HG03342 (cell line): ENCODE results near the gene PTPA.
"Not testable (repeated sequence)": the region's sequence is repeated elsewhere in the genome, so short reads cannot be mapped to it uniquely, and the experiment has no call there.

Source experiments
- ATAC-seq: cut with Tn5 transposase; IDR thresholded peaks from one replicate; pipeline ENCODE4 v1.9.1; 2021; ENCODE audit warnings: mild to moderate bottlenecking, moderate library complexity; ENCODE audit not compliant: unreplicated experiment

PTPA gene

GRCh38 chr9:129108805-129109536 lies 2.2 kb upstream of the PTPA start:
- ATAC-seq = no peak

- no peak for ATAC-seq
These were observed 1.7 kb upstream of the PTPA start for GRCh38 chr9:129109537-129109903.

GRCh38 chr9:129109952-129110739 lies 1.1 kb upstream of the PTPA start:
- peak; percentile 12 for ATAC-seq

GRCh38 chr9:129111528-129112151 lies 425 bp downstream of the PTPA start:
- ATAC-seq = peak; percentile 24

GRCh38 chr9:129112526-129112925 lies 1.3 kb downstream of the PTPA start:
- ATAC-seq = not testable (repeated sequence)

- no peak for ATAC-seq
These were observed 2.6 kb downstream of the PTPA start for GRCh38 chr9:129113645-129114304.

GRCh38 chr9:129118799-129119198 lies 7.6 kb downstream of the PTPA start:
- no peak for ATAC-seq

GRCh38 chr9:129121483-129121882 lies 10.3 kb downstream of the PTPA start:
- no peak for ATAC-seq

GRCh38 chr9:129122133-129122532 lies 10.9 kb downstream of the PTPA start:
- ATAC-seq = no peak

- ATAC-seq = not testable (repeated sequence)
These were observed 11.8 kb downstream of the PTPA start for GRCh38 chr9:129122976-129123375.

GRCh38 chr9:129124506-129125069 lies 13.4 kb downstream of the PTPA start:
- no peak for ATAC-seq

- ATAC-seq = no peak
These were observed 14.3 kb downstream of the PTPA start for GRCh38 chr9:129125478-129125877.

GRCh38 chr9:129126749-129127618 lies 15.8 kb downstream of the PTPA start:
- ATAC-seq = no peak

- no peak for ATAC-seq
These were observed 17.5 kb downstream of the PTPA start for GRCh38 chr9:129128689-129129088.

GRCh38 chr9:129130271-129130670 lies 19.1 kb downstream of the PTPA start:
- not testable (repeated sequence) for ATAC-seq

GRCh38 chr9:129130791-129131190 lies 19.6 kb downstream of the PTPA start:
- no peak for ATAC-seq

- peak; percentile 75 for ATAC-seq
These were observed 20.3 kb downstream of the PTPA start for GRCh38 chr9:129131300-129132145.

- ATAC-seq = no peak
These were observed 21.9 kb downstream of the PTPA start for GRCh38 chr9:129133082-129133481.

GRCh38 chr9:129135476-129135875 lies 24.3 kb downstream of the PTPA start:
- no peak for ATAC-seq
